ENCODE data around the gene L3MBTL4.
"Not testable (repeated sequence)": the region's sequence is repeated elsewhere in the genome, so short reads cannot be mapped to it uniquely, and the experiment has no call there.

GRCh38 chr18:6047596-6047995 is 367.1 kb downstream of the L3MBTL4 start:
- TF ChIP-seq CTCF, POLR2A (IDR thresholded peaks at IDR 0.05): not testable (repeated sequence)

Measured in heart left ventricle (tissue), 13 donors.